ENCODE results near the gene XRCC2.
"Not testable (repeated sequence)": the region's sequence is repeated elsewhere in the genome, so short reads cannot be mapped to it uniquely, and the experiment has no call there.

Gene XRCC2

GRCh38 chr7:152675759-152676636, at the start of gene XRCC2:
TSS of gene XRCC2 (minus strand) at chr7:152676141. CDS start at chr7:152676079, 62 bp downstream.
- peak; percentile 45 to 95 (median 87) for DNase-seq

DNA sequence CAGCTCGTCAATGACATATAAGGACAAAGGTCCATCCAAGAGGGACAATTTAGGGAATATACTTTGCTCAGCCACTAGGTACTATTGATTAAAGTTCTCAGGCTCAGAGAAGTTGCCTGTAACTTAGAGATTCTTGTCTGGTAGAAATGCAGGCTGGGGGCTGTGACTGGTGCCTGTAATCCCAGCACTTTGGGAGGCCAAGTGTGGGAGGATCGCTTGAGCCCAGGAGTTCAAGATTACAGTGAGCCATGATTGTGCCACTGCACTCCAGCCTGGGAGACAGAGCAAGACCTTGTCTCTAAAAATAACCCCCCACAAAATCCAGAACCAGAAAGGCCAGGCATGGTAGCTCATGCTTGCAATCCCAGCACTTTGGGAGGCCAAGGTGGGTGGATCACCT, 47.4 kb upstream of the XRCC2 start:
- no peak for DNase-seq

GRCh38 chr7:152712412-152713042, 36.6 kb upstream of the XRCC2 start:
- not testable (repeated sequence) for DNase-seq

DNA sequence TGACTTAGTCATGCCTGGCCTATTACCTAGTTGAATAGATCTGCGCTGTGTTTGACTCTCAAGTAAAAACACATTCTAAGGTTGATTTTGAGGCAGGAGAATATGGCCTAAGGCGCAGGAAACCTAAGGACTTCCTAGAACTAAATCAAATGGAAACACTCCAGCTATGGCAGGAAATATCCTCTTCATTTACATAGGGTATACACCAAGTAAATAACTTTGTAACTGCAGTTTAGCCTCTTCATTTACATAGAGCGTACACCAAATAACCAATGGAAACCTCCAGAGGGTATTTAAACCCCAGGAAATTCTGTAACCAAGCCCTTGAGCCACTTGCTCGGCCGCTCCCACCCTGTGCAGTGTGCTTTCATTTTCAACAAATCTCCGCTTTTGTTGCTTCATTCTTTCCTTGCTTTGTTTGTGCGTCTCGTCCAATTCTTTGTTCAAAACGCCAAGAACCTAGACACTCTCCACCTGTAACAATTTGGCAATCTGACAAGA, 35.6 kb upstream of the XRCC2 start:
- DNase-seq, result no peak

- DNase-seq, result no peak
Measured at GRCh38 chr7:152710153-152710442, 34.2 kb upstream of the XRCC2 start.

DNA sequence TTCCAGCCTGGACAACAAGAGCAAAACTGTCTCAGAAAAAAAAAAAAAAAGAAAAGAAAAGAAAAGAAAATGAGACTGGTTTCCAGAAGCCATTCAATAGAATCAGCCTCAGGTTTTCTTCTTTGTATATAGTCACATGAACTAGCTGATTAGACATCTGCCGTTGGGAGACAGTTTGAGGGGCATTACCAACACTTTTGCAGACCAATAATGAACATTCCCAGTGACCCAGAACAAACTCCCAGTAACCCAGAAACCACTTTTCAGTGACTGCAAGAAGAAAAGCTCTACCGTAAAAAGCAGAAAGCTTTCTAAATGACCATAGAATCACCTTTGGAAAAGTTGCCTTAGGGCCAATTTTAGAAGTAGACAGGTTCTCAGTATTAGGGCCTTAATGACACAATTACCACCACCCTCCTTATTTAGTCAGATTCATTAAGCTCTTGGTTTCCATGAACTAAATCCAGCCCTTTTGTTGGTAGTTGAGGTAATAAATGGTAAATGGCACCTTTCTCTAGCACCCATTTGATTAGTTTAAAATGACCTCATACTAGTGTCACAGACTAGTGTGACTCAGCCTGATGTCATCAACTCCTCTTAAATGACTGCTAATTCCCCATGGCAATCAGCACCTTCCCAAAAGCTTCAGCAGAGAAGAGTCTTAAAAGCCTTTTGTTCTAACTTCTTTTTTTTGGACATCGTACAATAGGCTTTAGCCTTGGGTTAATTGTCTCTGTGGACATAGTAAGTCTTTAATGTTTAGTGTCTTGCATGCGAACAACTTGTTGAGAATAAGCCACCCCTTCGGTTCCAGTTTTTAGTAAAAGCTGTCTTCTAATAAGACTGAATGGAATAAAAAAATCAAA, 33.6 kb upstream of the XRCC2 start:
- DNase-seq, result no peak

DNA sequence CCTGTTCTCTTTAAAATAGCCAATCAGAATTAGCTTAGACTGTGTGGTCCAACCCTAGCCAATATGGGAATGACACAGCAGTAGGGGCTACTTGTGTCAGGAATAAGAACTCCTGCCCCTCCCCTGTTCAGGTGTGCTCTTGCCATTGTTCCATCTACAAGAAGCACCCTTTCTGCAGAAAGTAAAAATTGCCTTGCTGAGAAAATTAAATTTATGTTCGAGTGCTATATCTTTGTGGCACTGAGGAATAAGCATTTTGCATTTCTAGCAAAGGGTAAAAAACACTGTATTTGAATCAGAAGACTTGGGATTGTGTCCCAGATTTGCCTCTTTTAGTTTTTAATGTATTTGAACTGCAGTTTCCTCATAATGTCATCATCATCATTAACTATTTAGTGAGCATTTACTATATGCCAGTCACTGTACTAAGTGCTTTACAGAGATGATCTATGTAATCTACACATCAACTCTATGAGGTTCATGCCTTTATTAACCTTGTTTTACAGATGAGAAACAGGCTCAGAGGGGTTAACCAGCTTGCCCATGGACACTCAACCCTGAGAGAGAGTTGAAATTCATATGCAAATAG, 28.9 kb upstream of the XRCC2 start:
- no peak for DNase-seq

GRCh38 chr7:152699079-152699478, 23.1 kb upstream of the XRCC2 start:
- DNase-seq, result no peak

GRCh38 chr7:152697268-152697974, 21.5 kb upstream of the XRCC2 start:
- DNase-seq, result not testable (repeated sequence)

- DNase-seq, result not testable (repeated sequence)
Measured at GRCh38 chr7:152692196-152692595, 16.3 kb upstream of the XRCC2 start.

DNA sequence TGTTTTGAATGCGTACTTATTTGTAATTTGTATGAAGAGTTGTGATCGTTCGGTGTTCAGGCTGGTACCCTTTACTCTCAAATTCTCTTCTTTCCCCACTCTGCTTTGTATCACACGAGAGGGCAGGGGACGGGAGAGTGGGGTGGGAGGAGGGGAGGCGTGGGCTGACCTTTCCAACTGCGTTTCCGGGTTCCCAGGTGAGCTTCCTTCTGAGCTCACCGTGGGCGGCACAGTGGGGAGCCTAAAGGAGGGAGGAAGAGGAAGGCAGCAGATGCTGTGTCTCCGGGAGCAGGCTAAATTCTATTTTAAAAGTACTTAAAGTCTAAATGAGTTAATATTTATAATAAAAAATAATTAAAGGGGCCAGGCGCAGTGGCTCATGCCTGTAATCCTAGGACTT, 7.4 kb upstream of the XRCC2 start:
- no peak for DNase-seq

DNA sequence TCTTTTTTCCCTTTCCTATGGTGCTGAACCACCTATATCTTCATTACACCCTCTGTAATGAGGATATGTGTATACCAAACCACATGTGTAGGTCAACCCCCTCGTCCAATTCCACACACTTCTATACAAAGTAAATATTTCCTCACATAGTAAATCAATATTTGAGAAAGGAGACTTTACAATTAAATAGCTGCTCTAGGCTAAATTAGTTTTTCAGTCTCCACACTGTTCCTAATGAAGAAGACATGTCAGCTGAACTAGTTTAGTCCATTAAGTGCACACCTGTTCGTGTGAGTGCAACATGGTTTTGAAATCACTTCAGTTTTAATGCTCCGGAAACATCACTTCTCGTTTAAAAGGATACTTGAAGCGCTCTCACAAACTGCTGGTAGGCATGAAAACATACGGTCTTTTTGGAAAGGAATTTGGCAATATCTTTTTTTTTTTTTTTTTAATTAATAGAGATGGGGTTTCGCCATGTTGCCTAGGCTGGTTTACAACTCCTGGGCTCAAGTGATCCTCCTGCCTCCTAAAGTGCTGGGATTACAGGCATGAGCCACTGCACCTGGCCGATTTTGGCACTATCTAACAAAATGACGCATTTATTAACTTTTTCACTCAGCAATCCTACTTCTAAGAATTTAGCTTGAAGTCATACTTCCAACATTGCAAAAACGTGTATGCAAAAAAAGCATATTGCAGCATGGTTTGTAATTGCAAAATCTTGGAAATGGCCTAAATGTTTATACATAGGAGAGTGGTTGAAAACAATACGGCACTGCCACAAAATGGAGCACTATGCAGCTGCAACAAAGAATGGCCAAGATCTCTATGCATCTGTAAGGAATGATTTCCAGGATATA, 2.1 kb upstream of the XRCC2 start:
- no peak for DNase-seq

DNA sequence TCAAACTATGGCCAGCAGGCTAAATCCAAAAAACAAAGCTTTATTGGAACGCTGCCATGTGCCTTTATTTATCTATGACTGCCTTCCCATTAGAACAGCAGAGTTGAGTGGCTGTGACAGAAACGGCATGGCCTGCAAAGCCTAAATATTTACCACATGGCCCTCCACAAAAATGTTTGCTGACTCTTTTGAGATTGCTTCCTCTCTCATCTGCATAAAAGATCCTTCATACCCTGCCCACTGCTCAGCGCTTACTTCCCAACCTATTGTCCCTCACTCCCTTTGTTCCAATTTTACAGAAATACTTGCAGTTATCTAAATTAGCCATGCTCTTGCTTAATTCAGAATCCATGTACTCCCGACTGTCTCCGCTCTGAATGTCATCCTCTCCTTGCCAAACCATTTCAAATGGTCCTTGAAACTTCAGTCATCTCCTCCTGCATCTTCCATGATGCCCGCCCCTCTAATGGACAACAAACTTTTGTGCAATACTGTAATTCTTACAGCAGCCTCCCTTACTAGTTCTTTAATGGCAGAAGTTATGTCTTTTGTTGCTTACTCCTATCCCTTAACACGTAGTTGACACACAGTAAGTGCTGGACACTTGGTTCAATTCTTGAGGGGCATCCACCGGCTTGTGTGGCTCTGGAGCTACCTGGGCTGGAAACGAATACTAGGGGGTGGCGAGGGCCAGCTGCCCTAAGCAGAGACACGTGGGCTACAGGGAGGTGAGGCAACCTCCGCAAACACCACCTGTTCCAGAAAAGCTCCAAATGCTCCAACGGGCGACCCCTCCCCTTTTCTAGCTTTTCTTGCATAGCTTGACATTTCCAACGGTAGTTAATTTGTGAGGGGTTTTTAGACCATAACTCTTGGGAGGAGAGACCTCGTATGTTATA, 832 bp downstream of the XRCC2 start:
- DNase-seq, result peak in 3 of 58 donors; percentile 0 to 16 (median 13)

- no peak for DNase-seq
Measured at GRCh38 chr7:152673897-152674296, 2.0 kb downstream of the XRCC2 start.

DNA sequence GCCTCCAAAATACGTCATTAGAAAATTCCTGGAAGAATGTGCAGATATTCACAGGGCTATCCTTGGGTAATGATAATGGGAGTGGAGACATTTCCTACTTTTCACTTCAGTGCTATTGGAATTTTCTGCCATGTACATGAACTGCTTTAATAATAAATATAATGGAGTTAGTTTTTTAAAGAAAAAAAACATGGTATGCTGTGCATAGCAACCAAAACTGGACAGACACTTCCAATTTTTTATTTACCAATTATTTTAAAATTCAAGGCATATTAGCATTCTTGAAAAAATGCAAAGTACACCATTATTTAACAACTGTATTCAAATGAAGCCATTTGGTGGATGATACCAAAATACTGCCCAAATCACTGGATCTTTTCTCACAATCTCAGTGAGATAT, 3.3 kb downstream of the XRCC2 start:
- no peak for DNase-seq

DNA sequence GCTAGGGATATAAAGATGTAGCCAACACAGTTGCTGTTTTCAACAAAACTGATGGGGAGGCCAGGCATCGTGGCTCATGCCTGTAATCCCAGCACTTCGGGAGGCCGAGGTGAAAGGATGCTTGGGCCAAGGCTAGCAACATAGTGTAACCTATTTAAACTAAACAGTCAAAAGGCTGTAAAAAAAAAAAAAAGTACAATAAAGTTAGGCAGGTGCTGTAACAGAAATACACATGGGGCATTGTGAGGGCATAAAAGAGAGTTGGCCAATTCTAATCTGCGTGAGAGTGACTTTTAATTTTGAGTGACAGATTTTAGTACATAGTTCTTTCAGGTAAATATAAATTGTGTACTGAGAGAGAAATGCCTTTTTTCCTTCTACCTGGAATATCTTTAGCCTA, 6.2 kb downstream of the XRCC2 start:
- DNase-seq, result no peak

- no peak for DNase-seq
Measured at GRCh38 chr7:152668975-152669374, 7.0 kb downstream of the XRCC2 start.

- DNase-seq, result no peak
Measured at GRCh38 chr7:152667958-152668357, 8.0 kb downstream of the XRCC2 start.

- no peak for DNase-seq
Measured at GRCh38 chr7:152666078-152666477, 9.9 kb downstream of the XRCC2 start.

All from anterior cingulate cortex (tissue), 58 donors.